Ureter (tissue), 1 donor: ENCODE results near the gene TMBIM1. TPM values are rescaled to one million over a fixed set of nuclear protein-coding genes. Genes with fewer than 3 reads are reported as not detected.

Experiments used
- DNase-seq: peaks from one replicate; pipeline ENCODE4 v3.0.0-alpha.2; 2020; ENCODE audit warnings: low spot score
- total RNA-seq: library from RNA; stranded (reverse); gene quantifications from one replicate; pipeline ENCODE4 v1.2.4, GENCODE V29; 2023
- donor health status: DM: yes; HTN: yes; CAD: no.

The TMBIM1 gene
- total RNA-seq, 1 donor from 2014 or later: 256 TPM

GRCh38 chr2:218272531-218273212 is 19.6 kb downstream of the TMBIM1 start:
- DNase-seq: peak; percentile 93

- DNase-seq: no peak
Measured at GRCh38 chr2:218271865-218272530, 20.3 kb downstream of the TMBIM1 start.

- DNase-seq: no peak
Measured at GRCh38 chr2:218271487-218271797, 20.9 kb downstream of the TMBIM1 start.

GRCh38 chr2:218270721-218271486 is 21.4 kb downstream of the TMBIM1 start:
- peak; percentile 68 for DNase-seq

- peak; percentile 100 for DNase-seq
Measured at GRCh38 chr2:218269900-218270720, 22.2 kb downstream of the TMBIM1 start, which contains the start of the genes AAMP and PNKD. Gene AAMP (minus strand): TSS chr2:218270137. CDS start chr2:218270086, 51 bp downstream. Gene PNKD (plus strand): TSS chr2:218270519. CDS start chr2:218270536, 17 bp downstream.

- DNase-seq: no peak
Measured at GRCh38 chr2:218267259-218267658, 25.0 kb downstream of the TMBIM1 start.

- DNase-seq: no peak
Measured at GRCh38 chr2:218266316-218266979, 25.9 kb downstream of the TMBIM1 start.

GRCh38 chr2:218265626-218266025 is 26.7 kb downstream of the TMBIM1 start:
- DNase-seq: no peak

- no peak for DNase-seq
Measured at GRCh38 chr2:218264773-218265561, 27.3 kb downstream of the TMBIM1 start.

GRCh38 chr2:218263817-218264641 is 28.3 kb downstream of the TMBIM1 start:
- DNase-seq: no peak

GRCh38 chr2:218262631-218263586 is 29.4 kb downstream of the TMBIM1 start:
- DNase-seq: no peak

- DNase-seq: no peak
Measured at GRCh38 chr2:218262237-218262600, 30.1 kb downstream of the TMBIM1 start.

GRCh38 chr2:218261423-218262236 is 30.7 kb downstream of the TMBIM1 start:
- DNase-seq: no peak

GRCh38 chr2:218260742-218261422 is 31.4 kb downstream of the TMBIM1 start, which contains the start of gene GPBAR1:
Gene GPBAR1 (plus strand): TSS chr2:218261015. CDS start chr2:218262725, 1,710 bp downstream.
- DNase-seq: no peak

GRCh38 chr2:218260166-218260565 is 32.1 kb downstream of the TMBIM1 start:
- no peak for DNase-seq

- DNase-seq: no peak
Measured at GRCh38 chr2:218259099-218259961, 33.0 kb downstream of the TMBIM1 start.
